ENCODE data around the gene MUS81. TPM values are rescaled to one million over a fixed set of nuclear protein-coding genes. Genes with fewer than 3 reads are reported as not detected.
A peak's percentile ranks its signal among the peaks of the same experiment; 100 is the strongest.

Gene MUS81
- total RNA-seq, 2 donors from 2014 or later, result 80.6 to 94.8 TPM

DNA sequence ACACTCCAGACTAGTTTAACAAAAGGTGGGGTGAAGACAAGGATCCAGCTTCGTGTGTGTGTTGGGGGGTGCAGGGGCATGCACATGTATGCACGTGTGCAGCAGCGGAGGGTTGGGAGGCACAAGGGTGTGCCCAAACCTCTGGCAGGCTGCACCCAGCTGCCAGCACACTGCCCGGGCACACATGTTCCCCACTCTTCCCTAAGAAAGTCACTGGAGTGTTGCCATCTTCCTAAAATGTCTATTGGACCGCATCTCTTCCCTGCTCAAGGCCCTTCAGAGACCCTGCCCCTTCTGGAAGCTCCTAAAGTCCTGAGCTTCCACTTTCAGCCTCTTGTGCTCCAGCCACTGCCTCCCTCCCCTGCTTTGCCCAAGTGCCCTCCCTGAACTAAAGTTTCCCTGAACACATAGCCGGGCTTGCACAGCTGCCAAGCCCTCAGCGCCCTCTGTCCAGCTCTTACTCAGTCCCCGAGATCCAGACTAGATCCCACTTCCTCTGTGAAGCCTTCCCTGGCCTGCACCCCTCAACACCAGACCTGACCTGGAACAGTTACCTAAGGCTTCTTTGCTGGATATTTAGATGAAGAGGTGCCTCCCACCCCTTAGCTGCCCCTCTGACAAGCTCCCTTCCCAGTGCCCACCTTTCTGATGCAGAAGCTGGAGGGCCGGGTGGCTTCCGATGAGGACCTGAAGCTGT, 8.3 kb upstream of the MUS81 start:
- DNase-seq, result no peak
- no peak for ATAC-seq (replicated peaks in 1 of 2)
- peaks cover 23 to 41% of the 10 kb centered on the region in 2 donors for H3K36me3 Mint-ChIP-seq (ENCODE audit: insufficient read depth in 2 of 2)
- no peak overlapping the region for H3K4me3 Mint-ChIP-seq
- no peaks in the 10 kb centered on the region for H3K27me3 Mint-ChIP-seq (ENCODE audit: low read depth)
- H3K27ac Mint-ChIP-seq, result no peak overlapping the region
- H3K4me1 Mint-ChIP-seq (ENCODE audit: low read depth), result peaks cover 38% of the 10 kb centered on the region
- no peaks in the 10 kb centered on the region for H3K9me3 Mint-ChIP-seq

DNA sequence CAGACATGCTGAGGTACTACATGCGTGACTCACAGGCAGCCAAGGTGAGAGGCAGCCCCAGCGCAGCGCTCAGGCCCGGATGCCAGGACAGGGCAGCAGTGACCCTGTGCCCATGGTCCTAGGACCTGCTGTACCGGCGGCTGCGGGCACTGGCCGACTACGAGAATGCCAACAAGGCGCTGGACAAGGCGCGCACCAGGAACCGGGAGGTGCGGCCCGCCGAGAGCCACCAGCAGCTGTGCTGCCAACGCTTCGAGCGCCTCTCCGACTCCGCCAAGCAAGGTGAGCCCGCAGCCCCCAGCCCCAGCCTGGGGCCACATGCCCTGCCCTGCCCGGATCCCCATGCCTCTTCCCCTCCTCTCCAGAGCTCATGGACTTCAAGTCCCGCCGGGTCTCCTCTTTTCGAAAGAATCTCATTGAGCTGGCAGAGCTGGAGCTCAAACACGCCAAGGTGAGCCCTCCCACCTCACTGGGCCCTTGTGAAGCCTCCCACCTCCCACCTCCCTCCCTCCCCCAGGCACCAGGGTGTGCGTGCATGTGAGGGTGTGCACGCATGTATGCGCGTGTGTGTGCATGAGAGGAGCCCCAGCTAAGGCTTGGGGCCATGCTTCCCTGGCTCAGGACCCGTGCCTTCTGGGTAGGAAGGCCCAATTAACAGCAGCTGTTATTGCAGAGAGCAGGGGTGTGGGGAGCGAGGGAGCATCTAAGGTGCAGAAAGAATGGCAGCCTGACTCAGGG, 7.6 kb upstream of the MUS81 start:
- ATAC-seq (replicated peaks in 1 of 2), result no peak
- peaks cover 23 to 41% of the 10 kb centered on the region in 2 donors for H3K36me3 Mint-ChIP-seq (ENCODE audit: insufficient read depth in 2 of 2)
- no peaks in the 10 kb centered on the region for H3K9me3 Mint-ChIP-seq
- no peak overlapping the region for H3K4me3 Mint-ChIP-seq
- DNase-seq, result no peak
- H3K27me3 Mint-ChIP-seq (ENCODE audit: low read depth), result no peaks in the 10 kb centered on the region
- no peak overlapping the region for H3K27ac Mint-ChIP-seq
- peaks cover 39% of the 10 kb centered on the region for H3K4me1 Mint-ChIP-seq (ENCODE audit: low read depth)

- no peak for ATAC-seq (replicated peaks in 1 of 2)
- DNase-seq, result no peak
- H3K9me3 Mint-ChIP-seq, result no peaks in the 10 kb centered on the region
- peaks cover 23 to 41% of the 10 kb centered on the region in 2 donors for H3K36me3 Mint-ChIP-seq (ENCODE audit: insufficient read depth in 2 of 2)
- H3K4me3 Mint-ChIP-seq, result no peak overlapping the region
- H3K27ac Mint-ChIP-seq, result peak overlapping the region; percentile 85
- H3K4me1 Mint-ChIP-seq (ENCODE audit: low read depth), result peaks cover 39% of the 10 kb centered on the region
- no peaks in the 10 kb centered on the region for H3K27me3 Mint-ChIP-seq (ENCODE audit: low read depth)
These were observed 6.8 kb upstream of the MUS81 start for GRCh38 chr11:65853246-65853979.

DNA sequence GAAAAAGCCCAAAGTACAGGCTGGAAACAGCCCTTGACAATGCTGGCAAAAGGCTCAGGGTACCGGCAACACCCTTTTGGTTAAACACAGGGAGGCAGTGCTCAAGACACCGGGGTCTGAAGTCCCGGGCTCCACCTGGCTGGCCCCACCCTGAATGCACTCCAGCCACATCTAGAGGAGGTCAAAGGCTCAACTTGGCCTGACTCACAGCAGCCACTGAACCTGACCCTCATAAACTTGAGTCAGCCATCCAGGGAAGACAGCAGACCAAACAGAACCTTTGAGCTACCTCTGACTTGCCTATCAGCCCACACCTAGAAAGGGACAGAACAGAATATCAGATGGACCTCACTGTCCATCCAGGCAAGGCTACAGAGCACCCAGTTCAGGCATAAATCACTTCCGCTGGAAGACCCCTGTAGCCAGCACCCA, 6.1 kb upstream of the MUS81 start:
- ATAC-seq (replicated peaks in 1 of 2) (no peak), DNase-seq (no peak)
- no peaks in the 10 kb centered on the region for H3K27me3 Mint-ChIP-seq (ENCODE audit: low read depth)
- peak overlapping the region; percentile 85 for H3K27ac Mint-ChIP-seq
- peaks cover 39% of the 10 kb centered on the region for H3K4me1 Mint-ChIP-seq (ENCODE audit: low read depth)
- peaks cover 23 to 41% of the 10 kb centered on the region in 2 donors for H3K36me3 Mint-ChIP-seq (ENCODE audit: insufficient read depth in 2 of 2)
- no peaks in the 10 kb centered on the region for H3K9me3 Mint-ChIP-seq
- H3K4me3 Mint-ChIP-seq, result peak overlapping the region in 1 of 2 donors; percentile 65

DNA sequence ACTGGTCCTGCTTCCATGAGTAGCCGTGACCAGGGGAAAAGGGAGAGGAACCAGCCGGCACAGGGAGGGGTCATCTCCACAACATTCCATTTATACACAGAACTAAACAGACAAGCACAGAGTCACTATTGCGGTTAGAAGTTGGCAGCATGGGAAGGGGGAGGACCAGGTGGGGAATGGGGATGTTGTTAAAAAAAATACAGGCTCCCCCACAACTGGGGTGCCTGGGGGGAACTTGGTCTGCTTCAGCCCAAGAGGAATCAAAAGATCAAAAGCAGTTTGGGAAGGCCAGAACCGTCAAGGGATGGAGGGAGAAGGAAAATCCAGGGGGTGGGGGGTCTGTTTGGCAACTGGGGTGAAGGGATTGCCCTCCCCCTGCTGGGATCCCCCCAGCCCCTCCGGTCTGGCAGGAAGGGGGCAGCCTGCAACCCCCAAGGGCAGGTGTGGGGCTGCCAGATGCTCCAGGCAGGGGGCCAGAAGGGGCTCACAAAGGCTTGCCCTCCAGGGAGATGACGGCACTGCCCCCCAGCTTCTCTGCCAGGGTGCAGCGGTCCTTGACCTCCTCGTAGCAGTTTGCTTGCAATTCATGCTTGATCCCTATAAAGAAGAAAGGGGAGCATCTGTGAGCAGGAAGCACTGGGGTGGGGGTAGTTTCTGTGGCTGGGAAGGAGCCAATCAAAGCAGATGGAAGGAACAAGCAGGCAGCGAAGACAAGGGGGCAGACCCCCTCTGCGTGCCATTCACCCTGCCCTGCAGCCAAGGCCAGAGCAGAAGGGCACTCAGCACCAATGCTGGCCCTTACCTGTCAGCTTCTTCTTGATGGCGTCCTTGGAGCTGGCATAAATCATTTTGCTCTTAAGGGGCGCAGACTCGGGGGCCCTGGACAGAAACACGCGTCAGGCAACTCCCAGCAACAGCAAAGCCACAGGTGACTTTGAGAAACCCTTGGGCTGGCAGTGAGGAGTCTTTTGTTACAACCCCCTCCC, 5.1 kb upstream of the MUS81 start:
- Mint-ChIP-seq H3K36me3 (ENCODE audit: insufficient read depth in 2 of 2) (peaks cover 23 to 43% of the 10 kb centered on the region in 2 donors), H3K9me3 (no peaks in the 10 kb centered on the region), H3K27ac (peak overlapping the region; percentile 70), H3K27me3 (ENCODE audit: low read depth) (no peaks in the 10 kb centered on the region), H3K4me1 (ENCODE audit: low read depth) (peaks cover 44% of the 10 kb centered on the region), H3K4me3 (peak overlapping the region; percentile 96 to 97)
- ATAC-seq (replicated peaks in 1 of 2) (no peak), DNase-seq (no peak)

GRCh38 chr11:65855927-65856363, 4.3 kb upstream of the MUS81 start:
- no peaks in the 10 kb centered on the region for H3K9me3 Mint-ChIP-seq
- H3K27me3 Mint-ChIP-seq (ENCODE audit: low read depth), result no peaks in the 10 kb centered on the region
- H3K4me1 Mint-ChIP-seq (ENCODE audit: low read depth), result peaks cover 46% of the 10 kb centered on the region
- peak overlapping the region; percentile 96 to 97 for H3K4me3 Mint-ChIP-seq
- DNase-seq (no peak), ATAC-seq (replicated peaks in 1 of 2) (no peak)
- H3K27ac Mint-ChIP-seq, result peak overlapping the region; percentile 91
- H3K36me3 Mint-ChIP-seq (ENCODE audit: insufficient read depth in 2 of 2), result peaks cover 24 to 44% of the 10 kb centered on the region in 2 donors

- Mint-ChIP-seq H3K4me1 (ENCODE audit: low read depth) (peaks cover 54% of the 10 kb centered on the region), H3K27ac (peak overlapping the region; percentile 91), H3K9me3 (no peaks in the 10 kb centered on the region), H3K27me3 (ENCODE audit: low read depth) (no peaks in the 10 kb centered on the region), H3K4me3 (peak overlapping the region; percentile 96 to 97), H3K36me3 (ENCODE audit: insufficient read depth in 2 of 2) (peaks cover 24 to 40% of the 10 kb centered on the region in 2 donors)
- ATAC-seq (replicated peaks in 1 of 2) (peak; percentile 17 to 20), DNase-seq (peak; percentile 87 to 91)
These were observed 3.3 kb upstream of the MUS81 start for GRCh38 chr11:65856689-65857499.

DNA sequence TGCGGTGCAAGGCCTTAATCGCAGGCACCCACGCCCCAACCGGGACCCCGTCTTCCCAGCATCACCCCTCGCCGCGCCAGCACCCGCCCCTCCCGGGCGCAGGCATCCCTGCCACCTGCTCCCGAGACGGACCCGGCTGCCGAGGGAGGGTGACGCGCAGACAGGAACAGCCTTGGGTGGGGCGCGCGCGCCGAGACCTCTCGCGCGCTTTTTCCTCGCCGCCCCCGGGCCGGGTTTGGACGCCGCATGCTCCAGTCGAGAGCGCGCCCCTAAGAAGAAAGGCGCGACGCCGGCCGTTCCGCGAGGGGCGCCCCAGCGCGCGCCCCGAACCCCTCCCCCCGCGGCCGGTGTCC, 2.8 kb upstream of the MUS81 start:
- Mint-ChIP-seq H3K27me3 (ENCODE audit: low read depth) (no peaks in the 10 kb centered on the region), H3K4me1 (ENCODE audit: low read depth) (peaks cover 59% of the 10 kb centered on the region), H3K36me3 (ENCODE audit: insufficient read depth in 2 of 2) (peaks cover 24 to 35% of the 10 kb centered on the region in 2 donors), H3K9me3 (no peaks in the 10 kb centered on the region), H3K4me3 (peak overlapping the region; percentile 96 to 97), H3K27ac (no peak overlapping the region)
- peak in 1 of 2 donors; percentile 0 for ATAC-seq (replicated peaks in 1 of 2)
- DNase-seq, result no peak

- H3K27ac Mint-ChIP-seq, result peak within 1 kb of the TSS; percentile 95
- ATAC-seq (replicated peaks in 1 of 2) (peak; percentile 66), DNase-seq (peak; percentile 98)
- peak within 1 kb of the TSS; percentile 97 for H3K4me3 Mint-ChIP-seq
- H3K27me3 Mint-ChIP-seq (ENCODE audit: low read depth), result no peaks in the 10 kb centered on the region
- H3K9me3 Mint-ChIP-seq, result no peaks in the 10 kb centered on the region
- peaks cover 65% of the 10 kb centered on the region for H3K4me1 Mint-ChIP-seq (ENCODE audit: low read depth)
- H3K36me3 Mint-ChIP-seq (ENCODE audit: insufficient read depth in 2 of 2), result peaks cover 26 to 38% of the 10 kb centered on the region in 2 donors
These were observed 2.2 kb upstream of the MUS81 start, which contains the start of gene CFL1 for GRCh38 chr11:65857853-65858680. TSS of gene CFL1 (minus strand) at chr11:65858180. CDS start at chr11:65858099, 81 bp downstream.

- DNase-seq (no peak), ATAC-seq (replicated peaks in 1 of 2) (no peak)
- Mint-ChIP-seq H3K9me3 (no peaks in the 10 kb centered on the region), H3K4me1 (ENCODE audit: low read depth) (peaks cover 64% of the 10 kb centered on the region), H3K27me3 (ENCODE audit: low read depth) (no peaks in the 10 kb centered on the region), H3K27ac (peak overlapping the region; percentile 95), H3K36me3 (ENCODE audit: insufficient read depth in 2 of 2) (peaks cover 24 to 36% of the 10 kb centered on the region in 2 donors), H3K4me3 (peak overlapping the region; percentile 96 to 97)
These were observed 1.5 kb upstream of the MUS81 start for GRCh38 chr11:65858681-65859087.

Data from activated T-cell treated with anti-CD3 and anti-CD28 coated beads, Interleukin-2, amount 50 U/mL, for 72 hours (primary cell).